IMR-90 (cell line): ENCODE data around the gene NCKAP5. TPM values are rescaled to one million over a fixed set of nuclear protein-coding genes. Genes with fewer than 3 reads are reported as not detected.
"Not testable (repeated sequence)": the region's sequence is repeated elsewhere in the genome, so short reads cannot be mapped to it uniquely, and the experiment has no call there.

ENCODE experiments used
- ATAC-seq: fragments of 200-7000 bp; cut with Tn5 transposase; 2 replicates; pipeline ENCODE4 v1.9.1; 2020; ENCODE audit warnings: low read depth, mild to moderate bottlenecking, moderate library complexity
- BruUV-seq: library from RNA; stranded (reverse); fragments of 400-500 nt; replicated peaks from 2 replicates; lab custom pipeline; 2021; lab: Mats Ljungman, UMichigan
- CTCF ChIA-PET: fragments of 300-600 bp; formaldehyde crosslinking; extraction: SDS; loops from one replicate; lab custom pipeline; 2021; ENCODE audit warnings: antibody characterized with exemption; lab: Yijun Ruan, JAX
- POLR2A ChIA-PET: fragments of 300-600 bp; sonication (Branson Sonifier 250); formaldehyde crosslinking; loops from one replicate; lab custom pipeline; 2022; ENCODE audit warnings: antibody characterized with exemption; ENCODE audit not compliant: unreplicated experiment; lab: Charles Lee
- DNase-seq: peaks from one replicate; pipeline ENCODE4 v3.0.0; 2013
- H2AFZ ChIP-seq: replicated peaks from 2 replicates; pipeline ENCODE3; 2013; ENCODE audit warnings: low read length, mild to moderate bottlenecking; ENCODE audit not compliant: poor library complexity
- H2AK5ac ChIP-seq: 2 replicates; pipeline ENCODE4 v1.6.1; 2013; ENCODE audit warnings: low read depth, low read length, inconsistent platforms
- H2AK9ac ChIP-seq: replicated peaks from 2 replicates; pipeline ENCODE3; 2013; ENCODE audit warnings: mild to moderate bottlenecking, low read depth, low read length, moderate library complexity; ENCODE audit not compliant: poor library complexity
- H2BK120ac ChIP-seq: 2 replicates; pipeline ENCODE4 v1.6.1; 2013; ENCODE audit warnings: low read depth, low read length, inconsistent platforms
- H2BK15ac ChIP-seq: 3 replicates; pipeline ENCODE4 v1.6.1; 2013; ENCODE audit warnings: low read depth, low read length, inconsistent platforms
- H2BK20ac ChIP-seq: 2 replicates; pipeline ENCODE4 v1.6.1; 2013; ENCODE audit warnings: low read depth, mild to moderate bottlenecking, inconsistent platforms, low read length, moderate library complexity
- H2BK5ac ChIP-seq: 2 replicates; pipeline ENCODE4 v1.6.1; 2013; ENCODE audit warnings: mild to moderate bottlenecking, low read depth, low read length, inconsistent platforms; ENCODE audit not compliant: poor library complexity, severe bottlenecking
- H3K14ac ChIP-seq: replicated peaks from 2 replicates; pipeline ENCODE4 v1.6.1; 2013; ENCODE audit warnings: low read depth, low read length, inconsistent platforms
- H3K18ac ChIP-seq: 2 replicates; pipeline ENCODE4 v1.6.1; 2013; ENCODE audit warnings: low read depth, low read length, control low read depth
- H3K23ac ChIP-seq: 2 replicates; pipeline ENCODE4 v1.6.1; 2013; ENCODE audit warnings: low read depth, low read length, inconsistent platforms
- H3K27ac ChIP-seq: 2 replicates; pipeline ENCODE4 v1.5.1; 2013; ENCODE audit warnings: mild to moderate bottlenecking, control low read depth, low read length; ENCODE audit not compliant: insufficient read depth
- H3K27me3 ChIP-seq: 2 replicates; pipeline ENCODE4 v1.6.1; 2013; ENCODE audit warnings: low read length; ENCODE audit not compliant: control insufficient read depth, insufficient read depth
- H3K36me3 ChIP-seq: 2 replicates; pipeline ENCODE4 v1.6.1; 2013; ENCODE audit warnings: low read length, mixed read lengths; ENCODE audit not compliant: control insufficient read depth, insufficient read depth
- H3K4ac ChIP-seq: 2 replicates; pipeline ENCODE4 v1.6.1; 2013; ENCODE audit warnings: low read depth, low read length, inconsistent platforms
- H3K4me1 ChIP-seq: 2 replicates; pipeline ENCODE4 v1.6.1; 2013; ENCODE audit warnings: low read length, mixed read lengths; ENCODE audit not compliant: control insufficient read depth, insufficient read depth
- H3K4me2 ChIP-seq: 2 replicates; pipeline ENCODE4 v1.6.1; 2013; ENCODE audit warnings: low read depth, mild to moderate bottlenecking, control low read depth, low read length, moderate library complexity
- H3K4me3 ChIP-seq: 2 replicates; pipeline ENCODE4 v1.5.1; 2013; ENCODE audit warnings: low read depth, mild to moderate bottlenecking, control low read depth, low read length, moderate library complexity; ENCODE audit not compliant: insufficient read depth
- H3K56ac ChIP-seq: 2 replicates; pipeline ENCODE4 v1.6.1; 2013; ENCODE audit warnings: low read length, inconsistent platforms; ENCODE audit not compliant: insufficient read depth; ENCODE audit errors: extremely low read depth
- H3K79me1 ChIP-seq, 2 experiments: 2 replicates each; pipeline ENCODE4 v1.6.1; 2013; ENCODE audit warnings: low read length in 2 of 2, inconsistent platforms in 1 of 2, low read depth in 1 of 2
- H3K9ac ChIP-seq: 2 replicates; pipeline ENCODE4 v1.6.1; 2013; ENCODE audit warnings: low read depth, low read length, control low read depth
- H3K9me1 ChIP-seq: 2 replicates; pipeline ENCODE4 v1.6.1; 2013; ENCODE audit warnings: low read length, inconsistent platforms; ENCODE audit not compliant: insufficient read depth
- H3K9me3 ChIP-seq: 2 replicates; pipeline ENCODE4 v1.6.1; 2013; ENCODE audit warnings: low read length; ENCODE audit not compliant: control insufficient read depth, insufficient read depth
- H4K20me1 ChIP-seq: 2 replicates; pipeline ENCODE4 v1.6.1; 2013; ENCODE audit warnings: low read length, inconsistent platforms; ENCODE audit not compliant: insufficient read depth
- H4K5ac ChIP-seq: 2 replicates; pipeline ENCODE4 v1.6.1; 2013; ENCODE audit warnings: mild to moderate bottlenecking, low read depth, low read length, control low read depth
- H4K8ac ChIP-seq, 2 experiments: 2 replicates each; pipeline ENCODE4 v1.6.1; 2013; ENCODE audit warnings: low read depth in 2 of 2, low read length in 2 of 2, control low read depth in 1 of 2, inconsistent platforms in 1 of 2
- H4K91ac ChIP-seq: 2 replicates; pipeline ENCODE4 v1.6.1; 2013; ENCODE audit warnings: low read depth, low read length, inconsistent platforms; ENCODE audit not compliant: insufficient read depth
- WGBS, 2 experiments: methylation state at CpG; one replicate each; pipeline versions ENCODE4 v1.1.5 to v1.1.7; 2013; ENCODE audit warnings: missing lambda C conversion rate in 2 of 2; ENCODE audit not compliant: insufficient read length in 1 of 2; ENCODE audit errors: extremely low coverage in 2 of 2; 5-methylcytosine and 5-hydroxymethylcytosine counted together
- dilution Hi-C: fragments of 300-500 bp; cut with HindIII; formaldehyde crosslinking; loops from one replicate; pipeline ENCODE4 v1.14.3; 2018; ENCODE audit warnings: low sequenced_read_pairs; ENCODE audit not compliant: unreplicated experiment
- in situ Hi-C: fragments of 300-500 bp; cut with MboI; formaldehyde crosslinking; loops from 3 replicates; pipeline ENCODE4 v1.14.3; 2019; ENCODE audit warnings: low sequenced_read_pairs, inconsistent platforms, mixed read lengths
- intact Hi-C: fragments of 100-400 bp; cut with micrococcal nuclease; formaldehyde crosslinking; loops from 2 replicates; pipeline ENCODE4 v1.10.0; 2022
- polyA plus RNA-seq, 3 experiments: library from polyadenylated mRNA; depleted of rRNA; stranded (reverse); fragments of >200 nt; gene quantifications; 2 replicates each; pipeline ENCODE4 v1.2.3, GENCODE V29; 2012; ENCODE audit warnings: low replicate concordance in 1 of 3
- total RNA-seq: library from RNA; depleted of rRNA; stranded (reverse); fragments of >200 nt; gene quantifications from 2 replicates; pipeline ENCODE4 v1.2.3, GENCODE V29; 2012

The NCKAP5 gene
- total and polyA plus RNA-seq, 2 of the 4 experiments (the other 2 are of a cell fraction): 2.7 to 3.9 TPM

- H4K91ac ChIP-seq, H3K4me2 ChIP-seq, H3K27ac ChIP-seq, H3K27me3 ChIP-seq, ATAC-seq, H2AFZ ChIP-seq, H2BK5ac ChIP-seq, H3K4me1 ChIP-seq, H4K8ac ChIP-seq, H3K18ac ChIP-seq, H2BK20ac ChIP-seq, DNase-seq, H2BK15ac ChIP-seq, H2AK9ac ChIP-seq, H3K4ac ChIP-seq, intact Hi-C loops, H3K36me3 ChIP-seq, H3K4me3 ChIP-seq, dilution Hi-C loops, H3K23ac ChIP-seq, H3K56ac ChIP-seq, H3K9me1 ChIP-seq, H2BK120ac ChIP-seq, H3K14ac ChIP-seq, BruUV-seq, in situ Hi-C loops, H3K9ac ChIP-seq, POLR2A ChIA-PET, H4K5ac ChIP-seq, CTCF ChIA-PET, H2AK5ac ChIP-seq, H4K20me1 ChIP-seq, H3K9me3 ChIP-seq: not testable (repeated sequence)
- WGBS, 2 experiments: no CpG with 5 or more reads among the region's 1 CpG
- 0 out of 4 replicates have a peak, but pooled peaks cover 0 to 14% of the 10 kb centered on the region in 2 experiments for H3K79me1 ChIP-seq
Observed at GRCh38 chr2:132809962-132810361, 758.3 kb downstream of the NCKAP5 start.
